ENCODE results near the gene CMKLR1.

Gene CMKLR1

DNA sequence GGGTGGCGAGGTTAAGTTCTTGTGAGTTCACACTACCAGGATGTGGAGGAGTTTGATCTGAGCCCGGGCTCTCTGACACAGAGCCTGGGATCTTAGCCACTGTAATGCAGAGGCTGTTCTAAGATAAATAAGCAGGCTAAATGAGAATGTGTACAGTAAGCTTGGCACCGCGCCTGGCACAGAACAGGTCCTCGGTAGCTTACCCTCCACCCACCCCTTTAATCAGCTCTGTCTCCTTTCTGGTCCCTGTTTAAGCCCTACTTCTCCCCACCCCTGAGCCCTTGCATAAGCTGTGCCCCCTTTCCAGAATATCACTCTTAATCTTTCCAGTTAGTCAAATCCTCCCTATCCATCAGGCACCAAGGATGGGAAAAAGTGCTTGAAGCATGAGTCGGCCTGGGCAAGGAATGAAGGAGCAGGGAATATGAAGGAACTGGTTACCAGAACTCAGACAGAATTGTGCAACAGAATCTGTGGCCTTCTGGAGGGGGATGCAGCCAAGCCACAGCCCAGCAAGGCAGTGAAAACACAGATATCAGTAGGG is 32.8 kb upstream of the CMKLR1 start:
- no peak for DNase-seq (ENCODE audit: extremely low read depth, low read depth)
- no peak overlapping the region for H3K4me3 ChIP-seq (replicated peaks; ENCODE audit: low read depth, low read length)
- TF ChIP-seq, protein P1, sequence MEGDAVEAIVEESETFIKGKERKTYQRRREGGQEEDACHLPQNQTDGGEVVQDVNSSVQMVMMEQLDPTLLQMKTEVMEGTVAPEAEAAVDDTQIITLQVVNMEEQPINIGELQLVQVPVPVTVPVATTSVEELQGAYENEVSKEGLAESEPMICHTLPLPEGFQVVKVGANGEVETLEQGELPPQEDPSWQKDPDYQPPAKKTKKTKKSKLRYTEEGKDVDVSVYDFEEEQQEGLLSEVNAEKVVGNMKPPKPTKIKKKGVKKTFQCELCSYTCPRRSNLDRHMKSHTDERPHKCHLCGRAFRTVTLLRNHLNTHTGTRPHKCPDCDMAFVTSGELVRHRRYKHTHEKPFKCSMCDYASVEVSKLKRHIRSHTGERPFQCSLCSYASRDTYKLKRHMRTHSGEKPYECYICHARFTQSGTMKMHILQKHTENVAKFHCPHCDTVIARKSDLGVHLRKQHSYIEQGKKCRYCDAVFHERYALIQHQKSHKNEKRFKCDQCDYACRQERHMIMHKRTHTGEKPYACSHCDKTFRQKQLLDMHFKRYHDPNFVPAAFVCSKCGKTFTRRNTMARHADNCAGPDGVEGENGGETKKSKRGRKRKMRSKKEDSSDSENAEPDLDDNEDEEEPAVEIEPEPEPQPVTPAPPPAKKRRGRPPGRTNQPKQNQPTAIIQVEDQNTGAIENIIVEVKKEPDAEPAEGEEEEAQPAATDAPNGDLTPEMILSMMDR (IDR thresholded peaks at IDR 0.05; ENCODE audit: low read depth, low read length, missing control alignments), result no peak

GRCh38 chr12:108370415-108370814 is 31.3 kb upstream of the CMKLR1 start:
- no peak for DNase-seq (ENCODE audit: extremely low read depth, low read depth)
- H3K4me3 ChIP-seq (replicated peaks; ENCODE audit: low read depth, low read length), result no peak overlapping the region
- TF ChIP-seq, protein P1 (IDR thresholded peaks at IDR 0.05; ENCODE audit: low read depth, low read length, missing control alignments), result no peak

- TF ChIP-seq, protein P1 (IDR thresholded peaks at IDR 0.05; ENCODE audit: low read depth, low read length, missing control alignments), result no peak
- no peak overlapping the region for H3K4me3 ChIP-seq (replicated peaks; ENCODE audit: low read depth, low read length)
- DNase-seq (ENCODE audit: extremely low read depth, low read depth), result no peak
These were observed 30.8 kb upstream of the CMKLR1 start for GRCh38 chr12:108369736-108370396.

GRCh38 chr12:108368089-108368488 is 29.0 kb upstream of the CMKLR1 start:
- no peak overlapping the region for H3K4me3 ChIP-seq (replicated peaks; ENCODE audit: low read depth, low read length)
- DNase-seq (ENCODE audit: extremely low read depth, low read depth), result no peak
- TF ChIP-seq, protein P1 (IDR thresholded peaks at IDR 0.05; ENCODE audit: low read depth, low read length, missing control alignments), result no peak

GRCh38 chr12:108367436-108367835 is 28.3 kb upstream of the CMKLR1 start:
- no peak for DNase-seq (ENCODE audit: extremely low read depth, low read depth)
- TF ChIP-seq, protein P1 (IDR thresholded peaks at IDR 0.05; ENCODE audit: low read depth, low read length, missing control alignments), result no peak
- no peak overlapping the region for H3K4me3 ChIP-seq (replicated peaks; ENCODE audit: low read depth, low read length)

DNA sequence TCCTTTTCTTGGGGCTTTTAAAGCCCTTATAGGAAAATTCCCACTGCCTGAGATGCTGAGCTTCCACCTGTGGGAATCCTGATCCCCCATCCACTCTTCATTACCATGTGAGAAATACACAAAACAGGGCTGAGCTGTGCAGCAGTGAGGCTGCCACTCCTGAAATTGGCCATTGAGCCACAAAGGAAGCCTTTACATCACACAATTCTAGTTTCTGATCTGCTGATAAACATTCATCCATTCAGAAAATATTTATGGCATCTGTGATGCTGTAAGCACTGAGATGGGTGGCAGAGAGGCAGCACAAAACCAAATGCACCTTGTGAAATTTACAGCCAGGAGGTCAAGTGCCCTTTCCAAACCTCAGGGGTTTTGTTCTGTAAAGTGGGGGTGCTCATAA is 26.2 kb upstream of the CMKLR1 start:
- TF ChIP-seq, protein P1 (IDR thresholded peaks at IDR 0.05; ENCODE audit: low read depth, low read length, missing control alignments), result no peak
- no peak for DNase-seq (ENCODE audit: extremely low read depth, low read depth)
- no peak overlapping the region for H3K4me3 ChIP-seq (replicated peaks; ENCODE audit: low read depth, low read length)
